Ovary (tissue), 3 donors: ENCODE measurements around the gene GULP1.

Experiments
- CTCF ChIP-seq, 3 donors: fragments of 450-650 bp in 2 of 3; fragments of 200-600 bp in 1 of 3; IDR thresholded peaks; one replicate each; pipeline versions ENCODE4 v1.5.1 to v1.8.0; 2016 to 2022; ENCODE audit warnings: antibody characterized with exemption in 3 of 3, mild to moderate bottlenecking in 1 of 3
- EP300 ChIP-seq: sonication (generic); formaldehyde crosslinking; IDR thresholded peaks from one replicate; pipeline ENCODE4 v1.6.1; 2017; ENCODE audit warnings: antibody characterized with exemption
- POLR2A ChIP-seq: fragments of 450-650 bp; IDR thresholded peaks from one replicate; pipeline ENCODE4 v1.6.1; 2017; ENCODE audit warnings: antibody characterized with exemption, mild to moderate bottlenecking, moderate library complexity
- donor health status: DM: no; HTN: no; CAD: no.

- TF ChIP-seq CTCF (IDR thresholded peaks at IDR 0.05) (no peak), POLR2A (no peak), EP300 (no peak)
These were observed 40.6 kb upstream of the GULP1 start for GRCh38 chr2:188251034-188251433.
